Right lobe of liver (tissue), 6 donors: Measurements from ENCODE around the gene RUNX2. TPM values are rescaled to one million over a fixed set of nuclear protein-coding genes. Genes with fewer than 3 reads are reported as not detected.

ENCODE experiments used
- ATAC-seq, 4 donors: fragments of 200-7000 bp; cut with Tn5 transposase; one replicate each; pipeline ENCODE4 v1.9.1; 2020; ENCODE audit warnings: mild to moderate bottlenecking in 4 of 4, moderate library complexity in 4 of 4
- DNase-seq, 3 donors: peaks; one replicate each; pipeline ENCODE4 v3.0.0-alpha.2; 2020
- H3K27ac ChIP-seq, 3 donors: fragments of 200-600 bp; one replicate each; pipeline ENCODE4 v1.8.0; 2022
- H3K27me3 ChIP-seq, 2 donors: fragments of 200-600 bp; one replicate each; pipeline ENCODE4 v1.8.0; 2022
- H3K36me3 ChIP-seq, 4 donors: fragments of 200-600 bp; sonication (generic) in 1 of 4; one replicate each; pipeline versions ENCODE4 v1.5.1 to v1.8.0; 2017 to 2022; ENCODE audit warnings: control low read depth in 1 of 4
- H3K4me1 ChIP-seq, 4 donors: fragments of 200-600 bp; sonication (generic) in 1 of 4; one replicate each; pipeline versions ENCODE4 v1.5.1 to v1.8.0; 2017 to 2022; ENCODE audit warnings: control low read depth in 1 of 4
- H3K4me3 ChIP-seq, 3 donors: fragments of 200-600 bp; one replicate each; pipeline ENCODE4 v1.8.0; 2022
- H3K9me3 ChIP-seq, 4 donors: fragments of 200-600 bp; sonication (generic) in 1 of 4; one replicate each; pipeline versions ENCODE4 v1.5.1 to v1.8.0; 2017 to 2022; ENCODE audit warnings: control low read depth in 1 of 4
- CTCF ChIP-seq, 4 donors: fragments of 200-600 bp in 3 of 4; fragments of 450-650 bp in 1 of 4; IDR thresholded peaks; one replicate each; pipeline versions ENCODE4 v1.5.1 to v1.8.0; 2016 to 2022; ENCODE audit warnings: antibody characterized with exemption in 4 of 4, mild to moderate bottlenecking in 2 of 4
- POLR2A ChIP-seq: fragments of 450-650 bp; IDR thresholded peaks from one replicate; pipeline ENCODE4 v1.6.1; 2017; ENCODE audit warnings: antibody characterized with exemption, mild to moderate bottlenecking
- WGBS: methylation state at CpG from one replicate; pipeline ENCODE4 v1.1.6; 2018; ENCODE audit warnings: low coverage, low lambda C conversion rate; ENCODE audit not compliant: insufficient coverage; ENCODE audit errors: missing lambda C conversion rate; 5-methylcytosine and 5-hydroxymethylcytosine counted together
- intact Hi-C, 2 donors: fragments of 100-400 bp; cut with DNase I; formaldehyde crosslinking; loops; one replicate each; pipeline versions ENCODE4 v1.11.2 to v1.14.1; 2022
- total RNA-seq, 6 experiments: library from RNA; depleted of rRNA in 2 of 6; stranded (reverse); fragments of >200 nt in 2 of 6; fragmentation: NEBNext Ultra II Directional in 3 of 6; extraction: Animal tissue kit (Norgen Biotek cat#: 25700) in 3 of 6; gene quantifications; one replicate each; pipeline versions ENCODE4 v1.1.0 to v1.2.4, GENCODE V29; 2016 to 2023
- donor health status: DM: no; HTN: yes; CAD: no.
- donor health status: DM: no; HTN: no; CAD: no.
- donor health status: DM: no; HTN: no; CAD: no.
- donor health status: DM: no; HTN: yes; CAD: no.
- donor health status: DM: no; HTN: yes; CAD: no.

Gene RUNX2
- total RNA-seq, 6 experiments from 2014 or later = 0.15 to 0.80 (median 0.43) TPM

GRCh38 chr6:45521226-45521625 lies 193.1 kb downstream of the RUNX2 start:
- H3K4me3 ChIP-seq = no peak overlapping the region
- TF ChIP-seq CTCF (IDR thresholded peaks at IDR 0.05) (no peak), POLR2A (no peak)
- ATAC-seq = no peak
- H3K27ac ChIP-seq = no peak overlapping the region
- intact Hi-C loops = no loop called here
- H3K4me1 ChIP-seq = no peaks in the 10 kb centered on the region
- H3K9me3 ChIP-seq = no peaks in the 10 kb centered on the region
- H3K27me3 ChIP-seq = no peaks in the 10 kb centered on the region
- DNase-seq = no peak
- no peaks in the 10 kb centered on the region for H3K36me3 ChIP-seq

- intact Hi-C loops = no loop called here
- Histone ChIP-seq H3K4me3 (no peak overlapping the region), H3K36me3 (no peaks in the 10 kb centered on the region), H3K27ac (no peak overlapping the region), H3K4me1 (no peaks in the 10 kb centered on the region), H3K9me3 (no peaks in the 10 kb centered on the region), H3K27me3 (no peaks in the 10 kb centered on the region)
- ATAC-seq = no peak
- DNase-seq = no peak
- 91% methylated on average over 4 of the region's 4 CpGs for WGBS
- TF ChIP-seq CTCF (IDR thresholded peaks at IDR 0.05) (no peak), POLR2A (no peak)
Observed at GRCh38 chr6:45522486-45522885, 194.4 kb downstream of the RUNX2 start.

- Histone ChIP-seq H3K4me1 (no peaks in the 10 kb centered on the region), H3K4me3 (no peak overlapping the region), H3K36me3 (no peaks in the 10 kb centered on the region), H3K9me3 (no peaks in the 10 kb centered on the region), H3K27me3 (no peaks in the 10 kb centered on the region), H3K27ac (no peak overlapping the region)
- TF ChIP-seq CTCF (IDR thresholded peaks at IDR 0.05) (no peak), POLR2A (no peak)
- intact Hi-C loops = no loop called here
- WGBS = 40% methylated on average over 1 of the region's 1 CpG
- DNase-seq = no peak
- no peak for ATAC-seq
Observed at GRCh38 chr6:45527210-45527609, 199.1 kb downstream of the RUNX2 start.

GRCh38 chr6:45531999-45532595 lies 204.0 kb downstream of the RUNX2 start:
- Histone ChIP-seq H3K9me3 (no peaks in the 10 kb centered on the region), H3K27me3 (no peaks in the 10 kb centered on the region), H3K36me3 (no peaks in the 10 kb centered on the region), H3K4me3 (no peak overlapping the region), H3K4me1 (no peaks in the 10 kb centered on the region), H3K27ac (no peak overlapping the region)
- TF ChIP-seq POLR2A (no peak), CTCF (IDR thresholded peaks at IDR 0.05) (no peak)
- DNase-seq (no peak), ATAC-seq (no peak)
- intact Hi-C loops = no loop called here
- WGBS = 90% methylated on average over 2 of the region's 2 CpGs

- H3K36me3 ChIP-seq = no peaks in the 10 kb centered on the region
- no peak for DNase-seq
- intact Hi-C loops = no loop called here
- TF ChIP-seq CTCF (IDR thresholded peaks at IDR 0.05) (no peak), POLR2A (no peak)
- ATAC-seq = peak in 2 of 4 donors; percentile 25 to 42
- no peaks in the 10 kb centered on the region for H3K27me3 ChIP-seq
- peak overlapping the region in 1 of 3 donors; percentile 19 for H3K4me3 ChIP-seq
- WGBS = 36% methylated on average over 6 of the region's 6 CpGs
- no peaks in the 10 kb centered on the region for H3K4me1 ChIP-seq
- H3K9me3 ChIP-seq = no peaks in the 10 kb centered on the region
- no peak overlapping the region for H3K27ac ChIP-seq
Observed at GRCh38 chr6:45532721-45533210, 204.6 kb downstream of the RUNX2 start.
